HCT116 (cell line): ENCODE results near the gene HOXD11. TPM values are rescaled to one million over a fixed set of nuclear protein-coding genes. Genes with fewer than 3 reads are reported as not detected.

Source experiments
- ATAC-seq: fragments of 200-7000 bp; cut with Tn5 transposase; 2 replicates; pipeline ENCODE4 v1.9.1; 2020; ENCODE audit warnings: mild to moderate bottlenecking, moderate library complexity
- BruUV-seq: library from RNA; stranded (reverse); fragments of 400-500 nt; replicated peaks from 2 replicates; lab custom pipeline; 2021; lab: Mats Ljungman, UMichigan
- CTCF ChIA-PET: fragments of 300-600 bp; sonication (Branson Sonifier 250); formaldehyde crosslinking; loops from one replicate; lab custom pipeline; 2021; ENCODE audit warnings: antibody characterized with exemption; lab: Charles Lee
- POLR2A ChIA-PET: fragments of 300-600, 350-600 bp; sonication (Branson Sonifier 250); formaldehyde crosslinking; loops from one replicate; lab custom pipeline; 2021; ENCODE audit warnings: antibody characterized with exemption; lab: Charles Lee
- RAD21 ChIA-PET, 2 experiments: fragments of 300-600 bp; sonication (Branson Sonifier 250); formaldehyde crosslinking; loops; one replicate each; lab custom pipeline; 2023; ENCODE audit warnings: low total read pairs in 2 of 2; ENCODE audit not compliant: uncharacterized antibody in 2 of 2, unreplicated experiment in 2 of 2, low non-redundant PET in 1 of 2; lab: Charles Lee
- DNase-seq: peaks from one replicate; pipeline ENCODE4 v3.0.0-alpha.2; 2010; ENCODE audit warnings: low read depth, low spot score
- H2AFZ ChIP-seq: fragments of 200-600 bp; shearing (Covaris generic), sonication (generic); 2 replicates; pipeline ENCODE4 v1.6.1; 2017; ENCODE audit warnings: low read depth, mixed run types, mixed read lengths, antibody characterized with exemption, low read length; ENCODE audit not compliant: poor library complexity, severe bottlenecking
- H3K27ac ChIP-seq: 2 replicates; pipeline ENCODE4 v1.5.1; 2012; ENCODE audit warnings: low read depth, low read length
- H3K27me3 ChIP-seq: fragments of 200-600 bp; sonication (generic); 2 replicates; pipeline ENCODE4 v1.6.1; 2016; ENCODE audit warnings: mixed run types, low read length, mixed read lengths; ENCODE audit not compliant: insufficient read depth
- H3K36me3 ChIP-seq, 2 experiments: fragments of 200-500 bp in 1 of 2; fragments of 200-600 bp in 1 of 2; sonication (Bioruptor generic) in 1 of 2; sonication (generic) in 1 of 2; 2 replicates each; pipeline versions ENCODE4 v1.5.1 to v1.6.1; 2014 to 2016; ENCODE audit warnings: low read length in 2 of 2, inconsistent platforms in 1 of 2, mixed read lengths in 1 of 2, mixed run types in 1 of 2; ENCODE audit not compliant: insufficient read depth in 2 of 2, control insufficient read depth in 1 of 2
- H3K4me1 ChIP-seq, 2 experiments: fragments of 200-600 bp in 1 of 2; sonication (generic) in 1 of 2; 2 replicates each; pipeline versions ENCODE4 v1.5.1 to v1.6.1; 2012 to 2017; ENCODE audit warnings: low read length in 2 of 2, inconsistent platforms in 1 of 2, mild to moderate bottlenecking in 1 of 2, mixed read lengths in 1 of 2, mixed run types in 1 of 2, moderate library complexity in 1 of 2; ENCODE audit not compliant: insufficient read depth in 2 of 2, control insufficient read depth in 1 of 2
- H3K4me2 ChIP-seq: fragments of 200-600 bp; sonication (generic); 2 replicates; pipeline ENCODE4 v1.6.1; 2017; ENCODE audit warnings: mixed run types, low read length, mixed read lengths
- H3K4me3 ChIP-seq, 2 experiments: fragments of 200-600 bp in 1 of 2; sonication (generic) in 1 of 2; replicated peaks in 1 of 2; 2 replicates each; pipeline ENCODE4 v1.5.1; 2011 to 2016; ENCODE audit warnings: low read length in 2 of 2, control low read depth in 1 of 2, low read depth in 1 of 2, mild to moderate bottlenecking in 1 of 2, mixed read lengths in 1 of 2, mixed run types in 1 of 2
- H3K79me2 ChIP-seq: fragments of 200-600 bp; sonication (generic); 2 replicates; pipeline ENCODE4 v1.6.1; 2017; ENCODE audit warnings: mild to moderate bottlenecking, mixed run types, low read length, moderate library complexity, mixed read lengths; ENCODE audit not compliant: insufficient read depth
- H3K9ac ChIP-seq: fragments of 200-600 bp; sonication (generic); 2 replicates; pipeline ENCODE4 v1.6.1; 2016; ENCODE audit warnings: low read length, mixed read lengths
- H3K9me2 ChIP-seq: fragments of 200-600 bp; sonication (generic), shearing (Covaris generic); 2 replicates; pipeline ENCODE4 v1.6.1; 2017; ENCODE audit warnings: mixed run types, mild to moderate bottlenecking, moderate library complexity; ENCODE audit not compliant: insufficient read depth
- H3K9me3 ChIP-seq, 2 experiments: fragments of 200-500 bp in 1 of 2; fragments of 200-600 bp in 1 of 2; sonication (Bioruptor generic) in 1 of 2; sonication (generic) in 1 of 2; 2 replicates each; pipeline ENCODE4 v1.6.1; 2014 to 2017; ENCODE audit warnings: low read length in 2 of 2, mixed read lengths in 2 of 2, inconsistent platforms in 1 of 2, low read depth in 1 of 2, mild to moderate bottlenecking in 1 of 2, mixed run types in 1 of 2, moderate library complexity in 1 of 2; ENCODE audit not compliant: control insufficient read depth in 1 of 2, insufficient read depth in 1 of 2
- H4K20me1 ChIP-seq: fragments of 200-600 bp; sonication (generic), shearing (Covaris generic); 2 replicates; pipeline ENCODE4 v1.6.1; 2017; ENCODE audit warnings: mixed run types, mild to moderate bottlenecking, moderate library complexity; ENCODE audit not compliant: insufficient read depth
- ATF3 ChIP-seq: IDR thresholded peaks from 2 replicates; pipeline ENCODE4 v1.6.1; 2012
- CBX3 ChIP-seq: IDR thresholded peaks from 2 replicates; pipeline ENCODE4 v1.6.1; 2012; ENCODE audit warnings: low read depth
- CEBPB ChIP-seq: IDR thresholded peaks from 2 replicates; pipeline ENCODE4 v1.6.1; 2012; ENCODE audit warnings: low read depth
- CTCF ChIP-seq, 3 experiments: fragments of 200-600 bp in 1 of 3; sonication (generic) in 1 of 3; IDR thresholded peaks in 2 of 3; conservative IDR thresholded peaks in 1 of 3; 2 replicates each; pipeline ENCODE4 v1.5.1; 2012 to 2017; ENCODE audit warnings: low read depth in 2 of 3, low read length in 2 of 3, antibody characterized with exemption in 1 of 3, borderline replicate concordance in 1 of 3, control low read depth in 1 of 3, mild to moderate bottlenecking in 1 of 3, mixed read lengths in 1 of 3, mixed run types in 1 of 3, moderate library complexity in 1 of 3; ENCODE audit not compliant: insufficient read depth in 1 of 3
- EGR1 ChIP-seq: IDR thresholded peaks from 2 replicates; pipeline ENCODE4 v1.6.1; 2012; ENCODE audit warnings: low read depth
- ELF1 ChIP-seq: IDR thresholded peaks from 2 replicates; pipeline ENCODE4 v1.6.1; 2012; ENCODE audit warnings: low read depth, borderline replicate concordance
- EZH2 ChIP-seq: fragments of 200-600 bp; sonication (generic); IDR thresholded peaks from 2 replicates; pipeline ENCODE4 v1.6.1; 2017; ENCODE audit warnings: antibody characterized with exemption, mixed run types
- EZH2phosphoT487 ChIP-seq: fragments of 200-600 bp; IDR thresholded peaks from 2 replicates; pipeline ENCODE4 v1.6.1; 2018; ENCODE audit warnings: antibody characterized with exemption, borderline replicate concordance
- FOSL1 ChIP-seq: IDR thresholded peaks from 2 replicates; pipeline ENCODE4 v1.6.1; 2012; ENCODE audit warnings: low read depth
- JUND ChIP-seq: IDR thresholded peaks from 2 replicates; pipeline ENCODE4 v1.6.1; 2012
- MAX ChIP-seq: IDR thresholded peaks from 2 replicates; pipeline ENCODE4 v1.6.1; 2012
- POLR2A ChIP-seq: IDR thresholded peaks from 2 replicates; pipeline ENCODE4 v1.7.0; 2011; ENCODE audit warnings: borderline replicate concordance; ENCODE audit not compliant: insufficient read depth, insufficient read length; ENCODE audit errors: extremely low read depth
- POLR2AphosphoS5 ChIP-seq: IDR thresholded peaks from 2 replicates; pipeline ENCODE4 v1.6.1; 2011; ENCODE audit warnings: mild to moderate bottlenecking, low read depth, low read length, moderate library complexity
- REST ChIP-seq: IDR thresholded peaks from 2 replicates; pipeline ENCODE4 v1.6.1; 2012; ENCODE audit warnings: low read depth
- SIN3A ChIP-seq: IDR thresholded peaks from 2 replicates; pipeline ENCODE4 v1.6.1; 2012; ENCODE audit warnings: low read depth
- SRF ChIP-seq: IDR thresholded peaks from 2 replicates; pipeline ENCODE4 v1.6.1; 2012; ENCODE audit warnings: low read depth
- TCF7L2 ChIP-seq: IDR thresholded peaks from 2 replicates; pipeline ENCODE4 v1.7.0; 2011; ENCODE audit warnings: borderline replicate concordance, inconsistent platforms; ENCODE audit not compliant: insufficient read depth, insufficient read length; ENCODE audit errors: extremely low read depth
- YY1 ChIP-seq: IDR thresholded peaks from 2 replicates; pipeline ENCODE4 v1.6.1; 2011; ENCODE audit warnings: low read length, low read depth, moderate library complexity, mild to moderate bottlenecking; ENCODE audit not compliant: insufficient replicate concordance; ENCODE audit errors: extremely low read depth
- ZFX ChIP-seq: fragments of 450-650 bp; IDR thresholded peaks from 2 replicates; pipeline ENCODE4 v1.6.1; 2017
- ZNF274 ChIP-seq: fragments of 200-500 bp; sonication (Bioruptor generic); IDR thresholded peaks from 2 replicates; pipeline ENCODE4 v1.6.1; 2014; ENCODE audit warnings: mild to moderate bottlenecking, low read depth, low read length, inconsistent platforms
- intact Hi-C: fragments of 100-400 bp; cut with micrococcal nuclease; formaldehyde crosslinking; loops from 2 replicates; pipeline ENCODE4 v1.10.0; 2022
- total RNA-seq: library from RNA; stranded (reverse); gene quantifications from one replicate; pipeline ENCODE4 v1.2.1, GENCODE V29; 2021; ENCODE audit not compliant: unreplicated experiment

Gene HOXD11
- total RNA-seq, 1 experiment from 2014 or later, result not detected

- TF ChIP-seq YY1 (no peak), MAX (no peak), SRF (no peak), CTCF (IDR thresholded peaks at IDR 0.05 in 2 of 3, conservative IDR thresholded peaks at IDR 0.05 in 1 of 3; ENCODE audit: borderline replicate concordance in 1 of 3, insufficient read depth in 1 of 3, low read depth in 2 of 3, low read length in 2 of 3) (no peak), EZH2phosphoT487 (no peak), JUND (no peak), SIN3A (no peak), EZH2 (no peak), EGR1 (no peak), ZNF274 (no peak), ELF1 (no peak), CEBPB (no peak), REST (no peak), ATF3 (no peak), CBX3 (no peak), POLR2A (no peak), TCF7L2 (no peak), POLR2AphosphoS5 (no peak), FOSL1 (no peak), ZFX (no peak)
- DNase-seq (no peak), ATAC-seq (no peak)
- Histone ChIP-seq H3K9me3 (no peaks in the 10 kb centered on the region; a peak in 1 of 4 replicates), H4K20me1 (no peaks in the 10 kb centered on the region), H3K27ac (no peak overlapping the region), H3K4me1 (no peaks in the 10 kb centered on the region), H3K27me3 (no peaks in the 10 kb centered on the region), H3K79me2 (no peaks in the 10 kb centered on the region), H3K9ac (no peak overlapping the region), H3K4me2 (no peak overlapping the region), H2AFZ (no peak overlapping the region), H3K9me2 (no peaks in the 10 kb centered on the region), H3K36me3 (no peaks in the 10 kb centered on the region), H3K4me3 (no peak overlapping the region)
- POLR2A ChIA-PET, result no interaction called here
- CTCF ChIA-PET, result no interaction called here
- RAD21 ChIA-PET, result no interaction called here
- intact Hi-C loops, result no loop called here
- no TSS peak for BruUV-seq
Measured at GRCh38 chr2:176076796-176077195, 30.3 kb upstream of the HOXD11 start.
